Right hindlimb (tissue), 1 donor: Measurements from ENCODE around the gene KAZALD1.

ENCODE experiments used
- DNase-seq: peaks from one replicate; pipeline ENCODE4 v3.0.0-alpha.2; 2018

The KAZALD1 gene

GRCh38 chr10:101097881-101098280 lies 36.1 kb downstream of the KAZALD1 start:
- DNase-seq, result no peak

- DNase-seq, result no peak
These were observed 38.1 kb downstream of the KAZALD1 start for GRCh38 chr10:101099901-101100300.

GRCh38 chr10:101101372-101101881 lies 39.6 kb downstream of the KAZALD1 start:
- DNase-seq, result no peak

DNA sequence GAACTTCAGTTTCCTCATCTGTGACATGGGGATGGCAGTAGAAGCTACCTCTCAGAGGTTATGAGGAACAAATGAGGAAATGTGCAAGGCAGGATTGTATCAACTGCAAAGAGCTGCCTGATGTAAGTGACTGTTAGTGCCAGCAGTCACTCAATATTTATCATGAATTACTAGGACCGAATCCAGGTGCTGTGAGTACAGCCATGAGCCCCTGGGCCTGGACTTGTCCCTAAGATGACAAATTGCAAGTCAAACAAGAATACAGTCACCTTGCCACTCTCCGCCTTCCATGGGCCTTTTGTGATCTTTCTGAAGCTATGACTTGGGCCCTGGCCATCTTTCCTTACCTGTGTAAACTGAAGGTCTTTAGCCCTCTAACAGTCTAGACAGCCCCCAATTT lies 41.6 kb downstream of the KAZALD1 start:
- no peak for DNase-seq

- no peak for DNase-seq
These were observed 44.6 kb downstream of the KAZALD1 start for GRCh38 chr10:101106351-101106750.

- DNase-seq, result no peak
These were observed 46.0 kb downstream of the KAZALD1 start for GRCh38 chr10:101107771-101108170.

DNA sequence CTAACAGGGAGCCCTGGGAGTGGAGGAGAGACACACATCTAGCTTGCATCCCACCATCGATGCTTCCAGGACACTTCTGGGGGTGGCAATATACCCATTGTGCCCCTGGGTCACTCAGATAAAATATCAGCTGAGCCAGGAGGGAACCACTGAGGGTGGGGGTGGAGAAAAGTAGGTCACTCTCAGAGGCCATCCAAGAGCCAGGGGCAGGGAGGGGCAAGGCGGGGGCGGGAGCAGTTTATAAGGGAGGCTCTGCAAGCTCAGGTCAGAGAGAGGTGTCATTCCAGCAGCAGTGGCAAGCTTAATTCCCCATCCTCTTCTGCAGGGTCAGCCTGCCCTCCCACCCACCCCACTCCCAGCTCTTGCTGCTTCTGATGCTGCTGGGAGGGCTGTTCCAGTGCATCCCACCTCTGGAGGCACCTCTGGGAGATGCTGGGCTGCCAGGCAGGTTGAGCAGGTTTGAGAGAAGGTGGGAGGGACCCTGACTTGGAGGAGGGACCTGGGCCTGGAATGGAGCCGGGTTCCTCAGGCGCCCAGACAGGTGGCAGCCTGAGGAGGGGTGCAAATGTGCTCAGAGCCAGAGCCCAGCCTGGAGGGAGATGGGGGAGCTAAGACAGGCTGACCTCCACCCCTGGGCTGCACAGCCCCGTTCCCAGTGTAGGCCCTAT lies 49.2 kb downstream of the KAZALD1 start:
- no peak for DNase-seq

DNA sequence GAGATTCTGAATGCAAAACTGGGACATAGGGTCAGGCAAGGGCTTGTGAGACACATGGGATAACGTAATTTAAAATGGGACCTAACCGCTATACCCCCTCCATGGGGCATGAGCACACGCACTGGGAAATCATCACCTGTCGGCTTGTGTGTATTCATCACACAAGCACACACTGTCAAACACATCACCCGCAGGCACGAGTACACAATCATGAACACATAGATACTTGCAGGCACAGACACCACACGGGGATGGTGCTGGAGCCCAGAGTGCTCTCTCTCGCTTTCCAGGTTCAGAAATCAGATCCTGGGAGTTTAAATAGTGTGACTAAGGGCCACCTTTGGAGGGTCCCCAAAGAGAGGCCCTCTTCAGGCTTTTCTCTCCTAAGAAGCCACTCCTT lies 49.8 kb downstream of the KAZALD1 start:
- no peak for DNase-seq

DNA sequence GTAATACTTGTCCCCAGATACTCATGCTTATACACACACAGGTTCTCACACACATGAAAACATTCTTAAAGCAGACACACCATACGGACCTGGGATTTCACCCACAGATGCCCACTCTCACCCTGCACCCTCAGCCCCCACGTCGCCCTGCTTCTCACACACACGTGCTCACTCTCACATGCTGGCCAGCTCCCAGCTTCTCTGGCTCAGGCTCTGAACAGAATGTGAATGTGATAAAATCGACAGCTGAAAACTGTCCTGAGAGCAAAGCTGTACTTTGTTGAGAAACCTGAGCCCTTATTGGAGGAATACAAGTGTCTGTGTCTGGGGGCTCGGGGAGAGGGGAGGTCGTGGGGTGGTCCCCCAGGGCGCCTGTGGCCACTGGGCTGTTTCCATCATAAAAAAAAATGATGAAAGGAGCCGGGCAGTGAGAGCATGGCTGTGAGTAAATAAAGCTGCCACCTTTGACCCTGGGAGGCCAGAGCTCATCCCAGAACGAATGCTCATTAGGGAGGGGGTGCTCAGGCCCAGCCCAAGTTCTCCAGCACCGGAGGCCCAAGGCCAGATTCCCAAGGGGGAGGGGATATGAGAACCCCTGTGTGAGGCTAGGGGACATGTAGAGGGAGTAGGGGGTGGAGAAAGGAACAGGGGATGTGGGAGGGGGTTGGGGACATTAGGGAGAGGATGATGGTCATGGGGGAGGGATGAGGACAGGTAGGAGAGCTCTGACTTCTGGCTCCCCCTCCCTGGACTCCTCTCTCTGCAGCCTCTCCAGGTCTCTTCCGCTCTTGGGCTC lies 51.2 kb downstream of the KAZALD1 start:
- DNase-seq, result no peak

- no peak for DNase-seq
These were observed 52.2 kb downstream of the KAZALD1 start for GRCh38 chr10:101113890-101114403.

DNA sequence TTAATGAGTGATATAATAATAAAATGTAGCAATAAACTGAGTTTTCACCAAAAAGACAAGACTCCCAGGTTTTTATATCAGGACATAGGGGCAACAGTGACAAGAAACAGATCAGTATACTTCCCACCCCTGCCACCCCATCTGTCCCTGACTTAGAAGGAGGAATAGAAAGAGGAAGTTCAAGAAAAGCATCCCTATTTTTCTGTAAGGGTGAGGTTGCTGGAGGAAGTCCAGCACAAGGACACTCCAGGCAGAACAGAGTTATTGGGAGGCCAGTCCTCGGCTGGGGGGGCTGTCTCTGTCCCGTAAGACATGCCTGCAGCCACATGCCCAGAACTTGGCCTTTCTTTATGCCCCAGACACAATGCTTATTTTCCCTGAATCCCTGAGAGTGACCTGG lies 52.9 kb downstream of the KAZALD1 start:
- DNase-seq, result no peak
